ENCODE results near the gene DLGAP4.

DNA sequence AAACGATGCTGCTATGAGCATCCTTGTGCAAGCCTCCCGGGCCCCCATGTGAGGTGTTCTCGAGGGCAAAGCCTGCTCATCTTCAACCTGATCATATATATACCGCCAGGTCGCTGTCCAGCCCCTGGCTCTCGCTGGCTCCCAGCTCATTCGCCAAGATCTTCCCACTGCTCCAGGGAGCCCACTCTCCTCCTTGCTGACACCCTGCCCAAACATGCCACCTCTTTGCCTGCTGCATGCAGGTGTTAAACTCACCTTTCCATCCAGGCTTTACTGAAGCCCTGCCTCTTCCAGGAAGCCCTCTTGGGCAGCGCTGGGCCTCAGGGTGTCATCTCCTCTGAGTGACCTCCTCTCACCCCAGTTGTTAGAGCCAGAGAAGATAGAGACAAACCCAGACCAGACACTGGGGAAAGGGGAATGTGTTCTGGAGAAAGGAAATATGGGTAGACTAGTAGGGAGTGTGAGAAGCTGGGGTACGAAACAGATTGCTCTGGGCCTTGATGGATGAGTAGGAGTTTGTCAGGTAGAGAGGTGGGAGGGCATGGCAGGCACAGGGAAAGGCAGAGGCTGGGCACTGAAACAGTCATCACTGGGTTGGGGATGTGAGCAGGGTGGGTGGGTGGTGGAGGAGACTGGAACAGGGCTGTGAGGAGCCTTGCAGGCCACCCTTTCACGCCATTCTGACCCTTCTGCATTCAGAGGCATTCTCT lies 1.2 kb upstream of the DLGAP4 start:
- TF ChIP-seq, protein P1, sequence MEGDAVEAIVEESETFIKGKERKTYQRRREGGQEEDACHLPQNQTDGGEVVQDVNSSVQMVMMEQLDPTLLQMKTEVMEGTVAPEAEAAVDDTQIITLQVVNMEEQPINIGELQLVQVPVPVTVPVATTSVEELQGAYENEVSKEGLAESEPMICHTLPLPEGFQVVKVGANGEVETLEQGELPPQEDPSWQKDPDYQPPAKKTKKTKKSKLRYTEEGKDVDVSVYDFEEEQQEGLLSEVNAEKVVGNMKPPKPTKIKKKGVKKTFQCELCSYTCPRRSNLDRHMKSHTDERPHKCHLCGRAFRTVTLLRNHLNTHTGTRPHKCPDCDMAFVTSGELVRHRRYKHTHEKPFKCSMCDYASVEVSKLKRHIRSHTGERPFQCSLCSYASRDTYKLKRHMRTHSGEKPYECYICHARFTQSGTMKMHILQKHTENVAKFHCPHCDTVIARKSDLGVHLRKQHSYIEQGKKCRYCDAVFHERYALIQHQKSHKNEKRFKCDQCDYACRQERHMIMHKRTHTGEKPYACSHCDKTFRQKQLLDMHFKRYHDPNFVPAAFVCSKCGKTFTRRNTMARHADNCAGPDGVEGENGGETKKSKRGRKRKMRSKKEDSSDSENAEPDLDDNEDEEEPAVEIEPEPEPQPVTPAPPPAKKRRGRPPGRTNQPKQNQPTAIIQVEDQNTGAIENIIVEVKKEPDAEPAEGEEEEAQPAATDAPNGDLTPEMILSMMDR (IDR thresholded peaks at IDR 0.05): no peak
- TF ChIP-seq POLR2A (IDR thresholded peaks at IDR 0.05) (no peak), POLR2AphosphoS5 (IDR thresholded peaks at IDR 0.05) (no peak), EP300 (IDR thresholded peaks at IDR 0.05) (no peak)

All from stomach (tissue), 4 donors.